NCI-H226 (cell line): ENCODE data around the gene RASGRP2.

Source experiments
- DNase-seq: peaks from one replicate; pipeline ENCODE4 v3.0.0-alpha.2; 2015

RASGRP2 gene

GRCh38 chr11:64755681-64756361 is 11.9 kb upstream of the RASGRP2 start:
- no peak for DNase-seq

GRCh38 chr11:64754919-64755662 is 11.1 kb upstream of the RASGRP2 start:
- no peak for DNase-seq

- DNase-seq = no peak
Measured at GRCh38 chr11:64754124-64754918, 10.4 kb upstream of the RASGRP2 start.

GRCh38 chr11:64753380-64754123 is 9.6 kb upstream of the RASGRP2 start:
- DNase-seq = no peak

GRCh38 chr11:64753019-64753379 is 9.1 kb upstream of the RASGRP2 start:
- DNase-seq = no peak

- no peak for DNase-seq
Measured at GRCh38 chr11:64752175-64752970, 8.4 kb upstream of the RASGRP2 start.

GRCh38 chr11:64751580-64751979 is 7.6 kb upstream of the RASGRP2 start:
- no peak for DNase-seq

- DNase-seq = no peak
Measured at GRCh38 chr11:64751136-64751535, 7.2 kb upstream of the RASGRP2 start.

- no peak for DNase-seq
Measured at GRCh38 chr11:64750361-64751054, 6.6 kb upstream of the RASGRP2 start.

- no peak for DNase-seq
Measured at GRCh38 chr11:64747961-64748665, 4.2 kb upstream of the RASGRP2 start.

- no peak for DNase-seq
Measured at GRCh38 chr11:64746486-64746885, 2.5 kb upstream of the RASGRP2 start.

GRCh38 chr11:64745521-64746328 is 1.8 kb upstream of the RASGRP2 start:
- peak; percentile 74 for DNase-seq

GRCh38 chr11:64745189-64745520 is 1.2 kb upstream of the RASGRP2 start:
- no peak for DNase-seq

- no peak for DNase-seq
Measured at GRCh38 chr11:64744544-64745188, 724 bp upstream of the RASGRP2 start.

- DNase-seq = peak; percentile 20
Measured at GRCh38 chr11:64742889-64743590, 902 bp downstream of the RASGRP2 start.

GRCh38 chr11:64742087-64742888 is 1.7 kb downstream of the RASGRP2 start:
- peak; percentile 20 for DNase-seq

GRCh38 chr11:64741375-64742086 is 2.4 kb downstream of the RASGRP2 start:
- DNase-seq = no peak
